CD4-positive, alpha-beta T cell treated with Interferon gamma for 1 hour (primary cell): ENCODE data around the gene AHI1.
"Not testable (repeated sequence)": the region's sequence is repeated elsewhere in the genome, so short reads cannot be mapped to it uniquely, and the experiment has no call there.

Experiments used
- DNase-seq: peaks from one replicate; pipeline ENCODE4 v3.0.0-alpha.2; 2020

Gene AHI1

DNA sequence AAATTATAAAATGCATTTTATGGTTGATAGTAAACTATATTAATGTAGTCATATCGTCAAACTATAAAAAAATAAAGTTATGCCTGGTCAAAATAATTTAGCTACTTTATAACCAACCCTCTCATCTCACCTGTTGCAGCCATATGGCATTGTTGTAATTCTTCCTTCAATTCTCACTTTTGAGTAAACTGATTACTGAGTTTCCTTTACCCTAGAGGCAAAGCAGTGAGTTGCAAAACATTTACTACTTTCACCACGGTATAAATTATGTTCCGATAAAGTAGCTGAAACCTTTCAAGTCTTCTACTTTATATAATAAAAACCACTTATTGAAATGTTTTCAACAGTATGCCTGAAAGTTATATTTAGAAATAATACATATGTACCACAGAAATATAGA is 113.8 kb downstream of the AHI1 start:
- no peak for DNase-seq

DNA sequence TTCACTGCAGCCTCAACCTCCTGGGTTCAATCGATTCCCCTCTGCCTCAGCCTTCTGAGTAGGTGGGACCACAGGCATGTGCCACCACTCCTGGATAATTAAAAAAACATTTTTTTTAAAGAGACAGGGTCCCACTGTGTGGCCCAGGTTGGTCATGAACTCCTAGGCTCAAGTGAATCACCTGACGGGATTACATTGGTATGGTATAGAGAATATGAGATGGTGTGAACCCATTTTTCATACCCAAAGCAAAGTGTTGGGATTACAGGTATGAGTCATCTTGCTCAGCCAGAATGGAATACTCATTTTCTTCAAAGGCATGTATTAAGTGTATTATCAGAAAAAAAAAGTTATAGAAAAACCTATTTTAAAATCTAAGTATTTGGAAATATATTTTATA is 114.2 kb downstream of the AHI1 start:
- no peak for DNase-seq

DNA sequence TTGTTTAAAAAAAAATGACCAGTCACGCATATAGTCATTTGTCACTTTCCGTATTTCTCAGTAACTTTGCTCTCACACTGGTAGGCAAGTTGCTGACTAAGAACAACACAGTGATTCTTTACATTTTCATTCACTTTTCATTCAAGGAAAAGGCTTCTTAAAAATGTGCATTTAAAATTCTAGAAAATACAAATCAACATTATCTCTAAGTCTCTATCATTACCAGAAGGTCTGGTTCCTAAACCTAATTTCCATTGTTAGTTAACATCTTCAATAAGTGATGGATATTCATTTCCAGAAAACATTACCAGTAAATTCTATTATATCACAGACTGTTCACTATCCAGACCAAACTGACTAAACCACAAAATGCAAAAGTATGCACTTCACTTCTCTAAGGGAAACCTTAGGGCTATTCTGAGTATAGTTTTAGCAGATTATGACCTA is 115.3 kb downstream of the AHI1 start:
- DNase-seq, result no peak

DNA sequence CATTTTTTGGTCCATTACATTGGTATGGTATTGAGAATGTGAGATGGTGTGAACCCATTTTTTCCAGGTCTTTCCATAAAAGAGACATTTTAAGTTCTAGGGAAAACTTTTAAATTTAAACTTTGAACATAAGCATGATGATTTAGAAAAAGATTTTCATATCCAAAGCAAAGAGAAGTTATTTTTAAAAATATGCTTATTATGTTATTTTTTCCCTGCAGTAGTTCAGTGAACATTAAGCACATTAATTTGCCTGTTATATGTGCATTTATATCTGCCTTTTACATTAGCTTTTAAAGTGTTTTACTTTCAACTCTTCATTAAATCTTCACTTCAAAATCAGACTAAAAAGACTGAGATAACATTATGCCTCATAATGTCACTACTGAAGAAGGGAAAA is 116.7 kb downstream of the AHI1 start:
- no peak for DNase-seq

DNA sequence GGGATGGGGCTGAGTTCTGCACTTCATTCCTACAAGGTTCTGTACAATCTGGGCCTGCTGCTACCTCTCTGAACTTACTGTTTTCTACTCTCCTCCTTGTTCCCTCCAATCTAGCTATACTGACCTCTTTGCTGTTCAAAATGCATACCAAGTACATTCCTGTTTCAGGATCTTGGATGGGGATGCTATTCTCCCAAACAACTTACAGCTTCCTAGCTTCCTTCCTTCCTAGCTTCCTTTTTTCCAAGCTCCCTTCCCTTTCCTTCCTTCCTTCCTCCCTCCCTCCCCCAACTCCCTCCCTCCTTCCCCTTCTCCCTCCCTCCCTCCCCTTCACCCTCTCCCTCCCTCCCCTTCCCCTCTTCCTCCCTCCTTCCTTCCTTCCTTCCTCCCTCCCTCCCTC is 117.9 kb downstream of the AHI1 start:
- DNase-seq, result no peak

DNA sequence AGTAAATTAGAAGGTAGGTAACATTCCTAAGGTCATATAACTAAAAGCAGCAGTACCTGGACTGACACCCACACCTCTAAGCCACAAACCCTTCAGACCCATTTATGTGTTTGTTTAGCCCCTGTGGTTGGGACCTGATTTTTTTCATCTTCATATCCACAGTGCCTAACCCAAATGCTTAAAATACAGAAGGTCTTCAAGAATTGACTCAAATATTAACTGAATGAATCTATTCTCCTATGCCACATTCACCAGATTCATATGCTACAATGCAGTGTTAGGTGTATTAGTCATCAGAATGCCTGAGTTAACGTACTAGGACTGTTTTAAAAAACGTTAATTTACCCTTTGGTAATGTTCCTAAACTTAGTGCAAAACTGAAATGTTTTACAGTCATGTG is 124.8 kb downstream of the AHI1 start:
- no peak for DNase-seq

DNA sequence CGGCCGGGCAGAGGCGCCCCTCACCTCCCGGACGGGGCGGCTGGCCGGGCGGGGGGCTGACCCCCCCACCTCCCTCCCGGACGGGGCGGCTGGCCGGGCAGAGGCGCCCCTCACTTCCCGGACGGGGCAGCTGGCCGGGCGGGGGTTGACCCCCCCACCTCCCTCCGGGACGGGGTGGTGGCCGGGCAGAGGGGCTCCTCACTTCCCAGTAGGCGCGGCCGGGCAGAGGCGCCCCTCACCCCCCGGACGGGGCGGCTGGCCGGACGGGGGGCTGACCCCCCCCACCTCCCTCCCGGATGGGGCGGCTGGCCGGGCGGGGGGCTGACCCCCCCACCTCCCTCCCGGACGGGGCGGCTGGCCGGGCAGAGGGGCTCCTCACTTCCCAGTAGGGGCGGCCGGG is 133.9 kb downstream of the AHI1 start:
- not testable (repeated sequence) for DNase-seq

DNA sequence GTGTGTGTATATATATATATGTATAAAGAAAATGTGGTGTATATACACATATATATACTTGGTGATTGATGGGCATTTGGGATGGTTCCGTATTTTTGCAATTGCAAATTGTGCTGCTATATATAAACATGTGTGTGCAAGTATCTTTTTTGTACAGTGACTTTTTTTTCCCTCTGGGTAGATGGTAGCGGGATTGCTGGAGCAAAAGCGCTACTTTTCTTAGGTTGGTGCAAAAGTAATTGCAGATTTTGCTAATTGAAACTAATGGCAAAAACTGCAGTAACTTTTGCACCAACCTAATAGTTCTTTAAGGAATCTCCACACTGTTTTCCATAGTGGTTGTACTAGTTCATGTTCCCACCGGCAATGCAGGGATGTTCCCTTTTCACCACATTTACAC is 135.4 kb downstream of the AHI1 start:
- no peak for DNase-seq

DNA sequence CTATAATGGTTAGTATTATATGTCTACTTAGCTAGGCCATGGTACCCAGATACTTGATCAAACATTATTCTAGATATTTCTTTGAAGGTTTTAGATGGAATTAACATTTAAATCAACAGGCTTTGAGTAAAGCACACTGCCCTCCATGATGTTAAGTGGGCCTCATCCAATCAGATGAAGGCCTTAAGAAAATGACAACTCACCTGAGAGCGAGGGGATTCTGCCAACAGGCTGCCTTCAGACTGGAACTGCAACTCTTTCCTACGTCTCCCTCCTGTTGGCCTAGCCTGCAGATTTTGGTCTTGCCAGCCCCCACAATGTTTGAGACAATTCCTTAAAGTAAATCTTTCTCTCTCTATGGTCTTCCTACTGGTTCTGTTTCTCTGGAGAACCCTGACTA is 137.3 kb downstream of the AHI1 start:
- DNase-seq, result no peak

DNA sequence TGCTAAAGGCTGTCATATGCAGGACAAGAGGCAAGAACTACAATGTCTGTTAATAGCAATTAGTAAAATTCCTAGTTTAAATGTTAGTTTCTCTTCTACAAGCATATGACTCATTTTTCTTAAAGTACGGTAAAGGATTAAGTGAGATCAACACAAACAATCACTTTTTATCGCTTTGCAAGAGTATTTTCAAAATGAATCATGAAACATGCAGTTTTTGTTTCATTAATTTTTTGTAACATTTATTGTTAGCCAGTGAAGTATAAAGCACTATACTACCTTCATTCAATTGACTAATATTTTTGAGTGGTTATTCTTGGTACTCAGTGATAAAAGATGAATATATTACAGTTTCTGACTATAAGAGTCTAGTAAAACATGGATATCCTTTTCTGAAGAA is 138.6 kb downstream of the AHI1 start:
- DNase-seq, result no peak

DNA sequence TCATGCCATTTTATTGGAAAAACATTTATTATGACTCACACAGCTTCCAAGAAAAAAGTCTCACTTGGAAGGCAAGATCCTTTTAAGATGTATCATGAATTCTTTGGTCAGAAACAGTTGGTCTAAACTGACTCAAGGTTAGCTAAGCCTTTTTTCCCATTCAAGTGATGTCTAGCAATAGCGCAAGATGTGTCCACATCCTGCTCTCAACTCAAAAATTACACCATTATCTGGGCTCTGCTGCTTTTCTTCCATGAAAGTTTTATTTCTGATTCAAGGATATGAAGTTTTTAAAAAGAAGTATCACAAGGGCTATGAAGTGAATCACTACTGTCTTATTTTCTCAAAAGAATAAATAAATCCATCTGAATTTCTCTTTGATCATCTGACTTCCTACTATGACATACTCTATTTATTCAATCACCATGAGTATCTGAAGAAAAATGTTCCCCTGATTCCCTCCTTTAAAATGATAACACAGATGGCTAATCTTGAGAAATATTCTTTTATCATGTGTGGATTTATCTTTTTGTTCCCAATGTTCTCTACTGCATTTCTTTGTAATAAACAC is 139.2 kb downstream of the AHI1 start:
- DNase-seq, result no peak

DNA sequence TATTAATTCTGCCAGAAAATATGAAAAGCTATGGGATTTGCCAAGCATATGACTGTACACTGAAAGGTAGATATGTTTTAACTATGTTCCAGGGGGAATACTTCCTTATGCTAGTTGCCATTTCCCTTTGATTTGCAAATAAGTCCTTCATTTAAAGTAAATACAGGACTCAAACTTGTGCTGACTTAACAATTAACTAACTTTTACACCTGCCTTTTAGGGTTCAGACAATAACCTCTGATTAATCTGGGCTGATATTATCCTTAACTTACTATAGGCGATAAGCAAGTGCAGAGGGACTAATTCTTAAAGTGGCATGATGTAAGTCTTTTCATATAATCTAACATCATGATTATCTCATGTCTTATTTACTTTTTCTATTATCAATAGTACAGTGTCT is 143.1 kb downstream of the AHI1 start:
- DNase-seq, result no peak

DNA sequence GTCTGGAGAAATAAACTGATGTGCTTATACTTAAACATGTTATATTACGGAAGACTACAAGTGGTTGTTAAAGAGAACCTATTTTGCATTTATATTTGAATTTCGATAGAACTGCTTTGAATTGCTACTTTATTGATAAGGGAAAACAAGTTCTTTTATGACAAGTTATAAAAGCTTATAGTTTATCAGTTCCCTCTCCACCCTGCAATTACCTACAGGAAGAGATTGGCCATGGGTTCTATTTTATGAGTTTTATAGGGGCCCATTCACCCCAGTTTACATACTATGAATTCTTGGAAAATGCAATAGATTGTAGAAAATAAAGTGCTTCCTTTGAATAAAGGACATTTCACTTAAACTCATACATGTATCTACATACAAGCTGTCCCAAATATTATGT is 144.4 kb downstream of the AHI1 start:
- no peak for DNase-seq

DNA sequence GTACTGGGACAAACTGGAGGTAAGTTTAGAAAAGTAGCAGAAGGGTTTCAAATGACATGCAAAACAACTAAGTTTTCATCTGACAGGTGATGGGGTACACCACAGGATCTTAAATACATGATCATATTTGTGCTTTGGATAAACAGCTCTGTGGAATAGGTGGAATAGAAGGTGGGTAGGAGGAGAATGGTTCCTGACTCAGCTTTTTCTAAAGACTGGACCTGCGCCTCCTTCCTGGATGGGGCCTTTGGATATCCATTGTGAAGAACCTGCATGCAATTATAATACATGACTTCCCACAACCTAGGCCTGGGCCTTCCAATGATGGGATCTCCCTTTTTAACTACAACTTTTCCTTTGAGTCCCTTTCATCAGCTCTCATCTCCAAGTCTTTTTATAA is 145.9 kb downstream of the AHI1 start:
- no peak for DNase-seq

DNA sequence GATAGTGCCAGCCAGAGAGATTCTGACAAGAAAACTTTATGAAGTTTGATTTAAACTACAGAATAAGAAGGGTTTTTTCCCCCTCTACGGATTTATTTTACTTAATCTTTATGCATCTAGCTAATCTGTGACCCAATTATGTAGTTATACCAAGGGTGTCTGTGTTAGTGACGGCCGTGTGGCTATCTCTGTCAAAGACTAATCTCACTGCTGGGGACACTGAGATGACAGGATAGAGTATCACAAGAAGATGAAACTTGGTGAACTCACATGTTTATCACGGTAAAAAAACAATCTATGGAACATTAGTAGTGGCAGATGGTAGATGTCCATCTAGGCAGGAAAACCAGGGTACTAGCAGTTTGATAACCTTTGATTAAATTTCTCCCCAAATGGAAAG is 149.7 kb downstream of the AHI1 start:
- no peak for DNase-seq

DNA sequence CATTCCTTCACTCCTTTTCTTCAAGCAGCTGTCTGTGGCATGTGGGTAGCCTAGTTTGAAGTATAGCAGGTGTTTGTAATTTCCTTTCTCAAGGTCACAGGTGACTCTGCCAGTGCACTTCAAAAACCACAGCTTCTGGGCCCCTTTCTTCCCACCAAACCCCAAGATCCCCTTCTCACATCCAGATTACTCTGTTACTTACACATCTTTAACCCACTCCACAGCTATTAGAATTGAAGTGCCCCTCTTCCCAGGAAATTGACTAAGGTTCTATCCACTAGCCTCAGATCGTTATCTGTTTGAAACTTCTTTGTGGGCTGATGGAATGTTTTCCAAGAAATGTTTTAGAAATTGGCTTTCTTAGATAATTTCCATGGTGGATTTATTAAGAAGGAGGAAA is 150.8 kb downstream of the AHI1 start:
- DNase-seq, result no peak

DNA sequence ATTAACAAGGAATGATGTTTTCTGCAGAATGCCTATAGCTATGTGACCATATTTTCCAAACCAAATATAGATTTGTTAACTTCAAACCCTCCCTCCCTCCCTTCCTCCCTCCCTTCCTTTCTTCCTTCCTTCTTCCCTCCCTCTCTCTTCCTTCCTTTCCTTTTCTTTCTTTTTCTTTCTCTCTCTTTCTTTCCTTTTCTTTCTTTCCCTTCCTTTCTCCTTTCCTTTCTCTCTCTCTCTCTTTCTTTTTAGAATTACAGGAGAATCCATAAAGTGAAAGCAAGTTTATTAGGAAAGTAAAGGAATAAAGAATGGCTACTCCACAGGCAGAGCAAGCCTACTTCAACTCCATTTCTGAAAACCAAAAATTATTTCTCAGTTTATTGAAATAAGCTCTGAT is 153.0 kb downstream of the AHI1 start:
- no peak for DNase-seq

DNA sequence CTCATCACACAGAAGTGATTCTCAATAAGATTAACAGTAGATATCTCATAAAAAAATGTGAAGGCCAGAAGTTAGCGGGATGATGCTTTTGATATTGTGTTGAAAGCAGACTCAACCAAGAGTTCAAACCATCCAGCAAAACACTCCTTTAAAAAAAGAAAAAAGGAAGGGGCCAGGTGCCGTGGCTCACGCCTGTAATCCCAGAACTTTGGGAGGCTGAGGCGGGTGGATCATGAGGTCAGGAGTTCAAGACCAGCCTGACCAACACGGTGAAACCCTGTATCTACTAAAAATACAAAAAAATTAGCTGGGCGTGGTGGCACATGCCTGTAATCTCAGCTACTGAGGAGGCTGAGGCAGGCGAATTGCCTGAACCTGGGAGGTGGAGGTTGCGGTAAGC is 157.6 kb downstream of the AHI1 start:
- DNase-seq, result not testable (repeated sequence)

DNA sequence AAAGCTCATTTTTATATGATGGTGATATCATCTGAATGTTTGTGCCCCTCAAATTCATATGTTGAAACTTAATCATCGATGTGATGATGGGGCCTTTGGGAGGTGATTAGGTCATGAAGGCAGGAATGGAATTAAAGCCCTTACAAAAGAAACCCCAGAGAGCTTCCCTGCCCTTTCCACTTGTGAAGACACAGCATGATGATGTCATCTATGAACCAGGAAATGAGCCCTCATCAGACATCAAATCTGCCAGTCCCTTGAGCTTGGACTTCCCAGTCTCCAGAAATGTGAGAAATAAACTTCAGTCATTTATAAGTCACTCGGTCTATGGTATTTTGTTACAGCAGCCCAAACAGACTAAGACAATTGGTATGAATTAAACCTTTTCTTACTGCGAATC is 163.4 kb downstream of the AHI1 start:
- no peak for DNase-seq

DNA sequence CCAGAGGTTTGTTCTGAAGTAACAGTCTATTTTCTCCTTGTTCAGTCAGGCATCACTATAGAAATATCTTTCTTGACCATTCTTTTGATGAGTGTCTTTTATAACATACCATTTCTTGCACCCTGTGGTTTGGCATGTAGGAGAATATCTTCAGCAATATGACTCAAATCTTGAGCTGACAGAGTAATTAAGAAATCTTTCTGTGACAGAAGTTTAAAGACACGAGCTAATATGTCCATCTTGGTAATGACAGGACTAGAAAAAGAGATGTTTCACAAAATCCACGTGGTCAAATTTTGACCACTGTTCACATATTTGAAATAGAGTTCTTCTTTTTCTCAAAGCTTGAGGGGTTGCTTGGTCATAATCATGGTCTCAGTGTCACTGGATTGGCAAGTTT is 166.5 kb downstream of the AHI1 start:
- DNase-seq, result no peak

DNA sequence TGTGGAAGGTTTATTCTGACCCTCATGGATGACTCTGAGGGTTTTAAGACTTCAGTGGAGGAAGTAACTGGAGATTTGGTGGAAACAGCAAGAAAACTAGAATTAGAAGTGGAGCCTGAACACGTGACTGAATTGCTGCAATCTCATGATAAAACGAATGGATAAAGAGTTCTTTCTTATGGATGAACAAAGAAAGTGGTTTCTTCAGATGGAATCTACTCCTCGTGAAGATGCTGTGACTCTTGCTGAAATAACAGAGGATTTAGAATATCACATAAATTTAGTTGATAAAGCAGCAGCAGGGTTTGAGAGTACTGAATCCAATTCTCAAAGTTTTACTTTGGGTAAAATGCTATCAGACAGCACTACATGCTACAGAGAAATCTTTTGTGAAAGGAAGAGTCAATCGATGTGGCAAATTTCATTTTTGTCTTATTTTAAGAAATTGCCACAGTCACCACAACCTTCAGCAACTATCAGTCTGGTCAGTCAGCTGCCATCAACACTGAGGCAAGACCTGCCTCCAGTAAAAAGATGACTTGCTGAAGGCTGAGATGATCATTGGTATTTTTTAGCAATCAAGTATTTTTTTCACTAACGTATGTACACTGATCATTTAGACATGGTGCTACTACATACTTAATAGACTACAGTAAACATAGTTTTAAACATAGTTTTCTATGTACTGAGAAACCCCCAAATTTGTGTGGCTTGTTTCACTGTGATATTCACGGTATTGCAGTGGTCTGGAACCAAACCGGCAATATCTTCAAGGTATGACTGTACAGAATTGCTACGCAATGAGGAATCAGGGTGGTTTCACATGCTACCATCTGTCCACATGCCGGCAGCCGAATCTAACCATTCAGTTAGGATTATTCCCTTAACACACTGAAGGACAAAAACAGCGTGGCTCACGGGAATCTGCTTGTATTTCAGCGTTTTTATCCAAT is 167.4 kb downstream of the AHI1 start:
- DNase-seq, result no peak

DNA sequence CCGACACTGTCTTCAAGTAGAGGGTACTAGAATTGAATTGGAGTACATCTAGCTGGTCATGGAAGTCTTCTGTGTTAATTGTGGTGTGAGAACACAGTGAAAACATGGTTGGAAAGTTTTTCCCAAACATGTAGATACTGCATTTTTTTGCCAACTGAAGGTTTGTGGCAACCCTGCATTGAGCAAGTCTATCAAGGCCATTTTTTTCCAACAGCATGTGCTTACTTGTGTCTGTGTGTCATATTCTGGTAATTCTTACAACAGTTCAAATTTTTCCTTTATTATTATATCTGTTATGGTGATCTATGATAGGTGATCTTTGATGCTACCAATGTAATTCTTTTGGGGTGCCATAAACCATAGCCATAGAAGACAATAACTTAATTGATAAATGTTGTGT is 169.4 kb downstream of the AHI1 start:
- DNase-seq, result no peak

DNA sequence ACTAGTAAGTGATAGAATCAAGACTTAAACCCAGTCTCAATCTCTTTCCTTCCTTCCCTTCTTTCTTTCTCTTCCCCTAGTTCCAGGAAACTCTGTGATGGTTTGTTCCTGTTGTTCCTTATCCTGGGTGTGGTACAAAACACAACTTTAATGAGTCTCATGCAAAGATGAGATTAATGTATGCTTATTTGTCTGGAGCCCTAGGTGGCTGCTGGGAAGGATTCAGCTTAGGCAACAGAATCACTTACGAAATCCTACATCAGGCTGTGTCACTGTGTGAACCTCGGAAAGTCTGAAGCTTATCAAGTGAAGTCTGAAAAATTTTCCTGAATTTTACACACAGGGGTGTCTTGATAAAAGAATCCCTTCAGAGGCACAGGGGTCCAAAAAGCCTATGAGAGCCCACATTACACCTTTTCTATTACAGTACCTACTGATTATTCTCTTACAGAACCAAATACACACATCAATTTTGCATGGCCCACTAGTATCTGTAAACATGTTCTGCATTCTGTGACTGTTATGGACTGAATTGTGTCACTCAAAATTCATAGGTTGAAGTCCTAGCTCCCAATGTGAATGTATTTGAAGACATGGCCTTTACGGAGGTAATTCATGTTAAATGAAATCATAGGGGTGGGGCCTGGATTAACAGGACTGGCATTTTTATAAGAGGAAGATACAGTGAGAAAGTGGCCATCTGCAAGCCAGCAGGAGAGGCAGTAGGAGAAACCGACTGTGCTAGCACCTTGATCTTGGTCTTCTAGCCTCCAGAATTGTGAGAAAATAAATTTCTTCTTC is 171.7 kb downstream of the AHI1 start:
- DNase-seq, result no peak

DNA sequence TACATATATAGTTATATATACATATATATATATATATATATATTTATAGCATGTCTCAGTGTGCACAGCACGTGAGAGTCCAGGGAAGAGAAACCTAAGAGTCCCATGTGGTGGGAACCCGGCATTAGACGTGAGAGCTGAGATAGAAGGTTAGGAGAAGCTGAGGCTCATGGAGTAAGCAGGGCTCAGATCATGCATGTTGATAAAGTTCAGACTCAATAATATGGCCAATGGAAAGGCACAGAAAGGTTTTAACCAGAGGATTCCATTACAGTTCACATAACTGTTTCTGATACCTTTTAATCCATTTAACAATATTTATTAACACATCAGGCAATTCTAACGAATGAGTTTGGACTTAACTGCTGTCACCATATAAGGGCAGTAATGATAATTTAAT is 173.0 kb downstream of the AHI1 start:
- no peak for DNase-seq
